A549 (cell line): Measurements from ENCODE around the gene FREM1. TPM values are rescaled to one million over a fixed set of nuclear protein-coding genes. Genes with fewer than 3 reads are reported as not detected.

Experiments
- ATAC-seq, 2 experiments: fragments of 200-7000 bp in 1 of 2; fragments of >200 bp in 1 of 2; cut with Nextera tagmentation in 1 of 2; cut with Tn5 transposase in 1 of 2; 3 replicates each; pipeline versions ENCODE4 v1.8.0 to v1.9.1; 2018 to 2020; ENCODE audit warnings: mild to moderate bottlenecking in 1 of 2, moderate library complexity in 1 of 2
- CTCF ChIA-PET: fragments of 300-600 bp; sonication (Branson Sonifier 250); formaldehyde crosslinking; extraction: SDS; loops from one replicate; lab custom pipeline; 2021; ENCODE audit warnings: antibody characterized with exemption, inconsistent platforms; lab: Yijun Ruan, JAX
- POLR2A ChIA-PET: fragments of 350-600 bp; formaldehyde crosslinking; extraction: SDS; loops from one replicate; lab custom pipeline; 2021; ENCODE audit warnings: antibody characterized with exemption, inconsistent platforms; lab: Yijun Ruan, JAX
- DNase-seq, 2 experiments: peaks; one replicate each; pipeline versions ENCODE4 v3.0.0 to v3.0.0-alpha.2; 2011 to 2016; ENCODE audit warnings: low read depth in 1 of 2, low spot score in 1 of 2
- FAIRE-seq: peaks from 2 replicates; lab custom pipeline; 2011; peaks lifted over from hg19 to GRCh38; lab: Jason Lieb, UNC
- H3K27ac ChIP-seq, 2 experiments: fragments of >200 bp; sonication (Bioruptor Twin); formaldehyde crosslinking; 3 replicates each; pipeline ENCODE4 v1.5.1; 2016 to 2017
- H3K4me1 ChIP-seq: fragments of >200 bp; sonication (Bioruptor Twin); formaldehyde crosslinking; 3 replicates; pipeline ENCODE4 v1.6.1; 2016
- H3K4me2 ChIP-seq: fragments of >200 bp; sonication (Bioruptor Twin); formaldehyde crosslinking; 3 replicates; pipeline ENCODE4 v1.6.1; 2016
- H3K4me3 ChIP-seq: fragments of >200 bp; sonication (Bioruptor Twin); formaldehyde crosslinking; 3 replicates; pipeline ENCODE4 v1.5.1; 2016
- H3K9me3 ChIP-seq: fragments of >200 bp; sonication (Bioruptor Twin); formaldehyde crosslinking; 3 replicates; pipeline ENCODE4 v1.6.1; 2016
- BCL3 ChIP-seq: fragments of >200 bp; sonication (Bioruptor Twin); formaldehyde crosslinking; IDR thresholded peaks from 3 replicates; pipeline ENCODE4 v1.6.1; 2016
- CBX2 ChIP-seq: fragments of 200-600 bp; sonication (generic); IDR thresholded peaks from 2 replicates; pipeline ENCODE4 v1.6.1; 2016; ENCODE audit warnings: low read depth, mild to moderate bottlenecking, borderline replicate concordance
- CEBPB ChIP-seq, 2 experiments: fragments of >200 bp in 1 of 2; sonication (Bioruptor Twin) in 1 of 2; formaldehyde crosslinking in 1 of 2; IDR thresholded peaks; 2 replicates each; pipeline ENCODE4 v1.6.1; 2012 to 2016
- E2F6 ChIP-seq: IDR thresholded peaks from 2 replicates; pipeline ENCODE4 v1.6.1; 2012; ENCODE audit warnings: low read depth, borderline replicate concordance
- EHF ChIP-seq: fragments of 250-450 bp; sonication (Bioruptor Pico); IDR thresholded peaks from 2 replicates; pipeline ENCODE4 v1.5.0; 2020; ENCODE audit warnings: mild to moderate bottlenecking
- EHMT2 ChIP-seq: fragments of 200-600 bp; sonication (generic); IDR thresholded peaks from 2 replicates; pipeline ENCODE4 v1.6.1; 2016; ENCODE audit warnings: antibody characterized with exemption, low read depth, mild to moderate bottlenecking, moderate library complexity
- ELK1 ChIP-seq: fragments of 150-350 bp; IDR thresholded peaks from 2 replicates; pipeline ENCODE4 v1.6.1; 2014; ENCODE audit warnings: low read depth, mild to moderate bottlenecking, low read length
- FOSB ChIP-seq: fragments of 250-450 bp; sonication (Bioruptor Pico); IDR thresholded peaks from 2 replicates; pipeline ENCODE4 v1.5.0; 2020; ENCODE audit warnings: mild to moderate bottlenecking, moderate library complexity
- GATA3 ChIP-seq: IDR thresholded peaks from 2 replicates; pipeline ENCODE4 v1.6.1; 2012; ENCODE audit warnings: borderline replicate concordance
- HDAC2 ChIP-seq: fragments of 200-600 bp; sonication (generic); IDR thresholded peaks from 2 replicates; pipeline ENCODE4 v1.6.1; 2016
- JUNB ChIP-seq: fragments of >200 bp; sonication (Bioruptor Twin); formaldehyde crosslinking; IDR thresholded peaks from 2 replicates; pipeline ENCODE4 v1.6.1; 2016
- KDM1A ChIP-seq: fragments of 200-600 bp; sonication (generic); IDR thresholded peaks from 2 replicates; pipeline ENCODE4 v1.6.1; 2016; ENCODE audit warnings: low read depth, mild to moderate bottlenecking
- MAX ChIP-seq: IDR thresholded peaks from 2 replicates; pipeline ENCODE4 v1.6.1; 2012
- MAZ ChIP-seq: fragments of 150-350 bp; IDR thresholded peaks from 2 replicates; pipeline ENCODE4 v1.6.1; 2014; ENCODE audit warnings: antibody characterized with exemption, low read depth, low read length, borderline replicate concordance
- NFE2L2 ChIP-seq: fragments of 150-350 bp; conservative IDR thresholded peaks from 2 replicates; pipeline ENCODE4 v1.6.1; 2014; ENCODE audit warnings: low read length
- NR3C1 ChIP-seq: fragments of >200 bp; sonication (Bioruptor Twin); formaldehyde crosslinking; IDR thresholded peaks from 3 replicates; pipeline ENCODE4 v1.6.1; 2017
- RARB ChIP-seq: fragments of 250-450 bp; sonication (Bioruptor Pico); IDR thresholded peaks from 2 replicates; pipeline ENCODE4 v1.8.0; 2021; ENCODE audit warnings: mild to moderate bottlenecking, moderate library complexity
- RCOR1 ChIP-seq: fragments of 150-350 bp; IDR thresholded peaks from 2 replicates; pipeline ENCODE4 v1.6.1; 2014; ENCODE audit warnings: antibody characterized with exemption, low read length, low read depth
- RNF2 ChIP-seq: fragments of 200-600 bp; sonication (generic); IDR thresholded peaks from 2 replicates; pipeline ENCODE4 v1.6.1; 2016; ENCODE audit warnings: low read depth, mild to moderate bottlenecking, antibody characterized with exemption, moderate library complexity, borderline replicate concordance
- SMC3 ChIP-seq: fragments of >200 bp; sonication (Bioruptor Twin); formaldehyde crosslinking; IDR thresholded peaks from 3 replicates; pipeline ENCODE4 v1.6.1; 2018; ENCODE audit warnings: inconsistent platforms
- ZC3H11A ChIP-seq: fragments of 450-650 bp; IDR thresholded peaks from 2 replicates; pipeline ENCODE4 v1.6.1; 2014; ENCODE audit warnings: antibody characterized with exemption, mild to moderate bottlenecking
- ZNF302 ChIP-seq: fragments of 250-450 bp; sonication (Bioruptor Pico); IDR thresholded peaks from 2 replicates; pipeline ENCODE4 v1.9.0; 2021; ENCODE audit warnings: inconsistent platforms, mild to moderate bottlenecking, moderate library complexity
- ZSCAN20 ChIP-seq: fragments of 250-450 bp; sonication (Bioruptor Pico); IDR thresholded peaks from 2 replicates; pipeline ENCODE4 v1.8.0; 2022; ENCODE audit warnings: mild to moderate bottlenecking, moderate library complexity
- WGBS: methylation state at CpG from one replicate; pipeline ENCODE4 v1.1.6; 2017; ENCODE audit errors: missing lambda C conversion rate; 5-methylcytosine and 5-hydroxymethylcytosine counted together
- polyA plus RNA-seq, 4 experiments: library from polyadenylated mRNA; depleted of rRNA in 3 of 4; stranded (reverse); fragments of >200 nt; fragmentation: RNase III in 1 of 4; extraction: RNeasy Plus Mini Kit Qiagen cat#74134 plus additional on column Dnase treatment in 1 of 4; gene quantifications; 2 replicates in 3 of 4; 3 replicates in 1 of 4; pipeline ENCODE4 v1.2.3, GENCODE V29; 2011 to 2017
- TF ChIP-seq, protein P1 (sequence below): IDR thresholded peaks from 2 replicates; pipeline ENCODE4 v1.6.1; 2012

The FREM1 gene
- polyA plus RNA-seq, 2 of the 4 experiments (the other 2 are of a cell fraction) = not detected

- DNase-seq (no peak), ATAC-seq (no peak), FAIRE-seq (no peak)
- no peak overlapping the region for H3K4me3 ChIP-seq
- 24% methylated on average over 4 of the region's 4 CpGs for WGBS
- H3K4me1 ChIP-seq = no peaks in the 10 kb centered on the region
- H3K9me3 ChIP-seq = no peaks in the 10 kb centered on the region
- ChIA-PET POLR2A (no interaction called here), CTCF (no interaction called here)
- H3K27ac ChIP-seq = no peak overlapping the region
- H3K4me2 ChIP-seq = no peak overlapping the region
- TF ChIP-seq RARB (no peak), RNF2 (no peak), NFE2L2 (no peak), EHF (CRISPR knock-in tag) (no peak), RCOR1 (no peak), NR3C1 (no peak), SMC3 (no peak), HDAC2 (no peak), GATA3 (no peak), ZSCAN20 (CRISPR knock-in tag) (no peak), ELK1 (no peak)
- TF ChIP-seq, protein P1, sequence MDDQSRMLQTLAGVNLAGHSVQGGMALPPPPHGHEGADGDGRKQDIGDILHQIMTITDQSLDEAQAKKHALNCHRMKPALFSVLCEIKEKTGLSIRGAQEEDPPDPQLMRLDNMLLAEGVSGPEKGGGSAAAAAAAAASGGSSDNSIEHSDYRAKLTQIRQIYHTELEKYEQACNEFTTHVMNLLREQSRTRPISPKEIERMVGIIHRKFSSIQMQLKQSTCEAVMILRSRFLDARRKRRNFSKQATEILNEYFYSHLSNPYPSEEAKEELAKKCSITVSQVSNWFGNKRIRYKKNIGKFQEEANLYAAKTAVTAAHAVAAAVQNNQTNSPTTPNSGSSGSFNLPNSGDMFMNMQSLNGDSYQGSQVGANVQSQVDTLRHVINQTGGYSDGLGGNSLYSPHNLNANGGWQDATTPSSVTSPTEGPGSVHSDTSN = no peak
Measured at GRCh38 chr9:14936491-14936890, 26.3 kb upstream of the FREM1 start.

DNA sequence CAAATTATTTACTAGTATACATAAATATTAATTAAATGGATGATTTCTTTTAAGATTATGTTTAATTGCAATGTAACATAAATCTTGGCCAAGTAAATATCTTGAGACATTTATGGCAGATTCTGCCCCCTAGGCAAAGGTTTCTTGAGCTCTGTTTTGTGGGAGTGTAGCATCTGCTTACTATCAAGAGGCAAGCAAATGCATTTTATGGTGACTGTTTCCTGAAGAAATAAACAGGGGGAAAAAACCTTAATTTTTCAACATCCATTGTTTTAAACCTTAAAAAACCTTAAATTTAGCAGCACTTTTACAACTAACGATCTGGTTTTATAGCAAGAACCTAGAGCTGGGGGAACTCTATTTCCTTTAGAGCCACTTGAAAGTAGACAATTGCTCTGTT lies 25.7 kb upstream of the FREM1 start:
- WGBS = 8% methylated on average over 1 of the region's 1 CpG
- Histone ChIP-seq H3K4me1 (no peaks in the 10 kb centered on the region), H3K4me3 (no peak overlapping the region), H3K4me2 (no peak overlapping the region), H3K27ac (no peak overlapping the region), H3K9me3 (no peaks in the 10 kb centered on the region)
- ATAC-seq (no peak), DNase-seq (no peak), FAIRE-seq (no peak)
- TF ChIP-seq CBX2 (no peak), MAZ (no peak), EHMT2 (no peak), ZNF302 (CRISPR knock-in tag) (no peak)
- CTCF ChIA-PET = no interaction called here
- POLR2A ChIA-PET = no interaction called here

- TF ChIP-seq EHF (CRISPR knock-in tag) = no peak
- TF ChIP-seq E2F6 = no peak
- no peak for TF ChIP-seq RCOR1
- no peak for TF ChIP-seq MAX
- TF ChIP-seq CEBPB (IDR thresholded peaks at IDR 0.05) = no peak
- no peak for TF ChIP-seq BCL3
- TF ChIP-seq NR3C1 = no peak
- no peak for TF ChIP-seq FOSB (CRISPR knock-in tag)
- TF ChIP-seq JUNB = no peak
- no peak for TF ChIP-seq ZC3H11A
- no peak for TF ChIP-seq KDM1A
- no peak for TF ChIP-seq MAZ
- no peak for DNase-seq
- Histone ChIP-seq H3K4me2 (no peak overlapping the region), H3K27ac (no peak overlapping the region), H3K4me3 (no peak overlapping the region), H3K9me3 (no peaks in the 10 kb centered on the region), H3K4me1 (no peaks in the 10 kb centered on the region)
- CTCF ChIA-PET = interaction anchor here (0.6 kb wide), 1 partner anchor 137 kb away, joined by 3 read pairs; no protein-coding TSS in a partner anchor
- no peak for FAIRE-seq
- POLR2A ChIA-PET = no interaction called here
- ATAC-seq = no peak
- WGBS = 40% methylated on average over 4 of the region's 4 CpGs
Measured at GRCh38 chr9:14935106-14935751, 25.0 kb upstream of the FREM1 start.
